ENCODE data around the gene ITGB7.

Gene ITGB7

GRCh38 chr12:53231671-53231920, 24.5 kb upstream of the ITGB7 start:
- no peak for DNase-seq (ENCODE audit: low spot score)

GRCh38 chr12:53230108-53230845, 23.2 kb upstream of the ITGB7 start:
- DNase-seq (ENCODE audit: low spot score) = no peak

GRCh38 chr12:53229454-53229853, 22.4 kb upstream of the ITGB7 start:
- no peak for DNase-seq (ENCODE audit: low spot score)

- no peak for DNase-seq (ENCODE audit: low spot score)
Measured at GRCh38 chr12:53227836-53228235, 20.8 kb upstream of the ITGB7 start.

- DNase-seq (ENCODE audit: low spot score) = no peak
Measured at GRCh38 chr12:53227341-53227740, 20.3 kb upstream of the ITGB7 start.

GRCh38 chr12:53226815-53227214, 19.8 kb upstream of the ITGB7 start:
- DNase-seq (ENCODE audit: low spot score) = no peak

- no peak for DNase-seq (ENCODE audit: low spot score)
Measured at GRCh38 chr12:53225635-53226424, 18.8 kb upstream of the ITGB7 start.

- no peak for DNase-seq (ENCODE audit: low spot score)
Measured at GRCh38 chr12:53224897-53225634, 18.0 kb upstream of the ITGB7 start.

GRCh38 chr12:53224061-53224896, 17.2 kb upstream of the ITGB7 start:
- peak; percentile 68 for DNase-seq (ENCODE audit: low spot score)

- no peak for DNase-seq (ENCODE audit: low spot score)
Measured at GRCh38 chr12:53223389-53224060, 16.5 kb upstream of the ITGB7 start.

GRCh38 chr12:53222806-53223261, 15.8 kb upstream of the ITGB7 start:
- DNase-seq (ENCODE audit: low spot score) = no peak

- DNase-seq (ENCODE audit: low spot score) = no peak
Measured at GRCh38 chr12:53222170-53222721, 15.2 kb upstream of the ITGB7 start.

- peak; percentile 79 for DNase-seq (ENCODE audit: low spot score)
Measured at GRCh38 chr12:53221203-53222080, 14.4 kb upstream of the ITGB7 start.

GRCh38 chr12:53220694-53221202, 13.7 kb upstream of the ITGB7 start:
- peak; percentile 100 for DNase-seq (ENCODE audit: low spot score)

- peak; percentile 81 for DNase-seq (ENCODE audit: low spot score)
Measured at GRCh38 chr12:53219956-53220693, 13.1 kb upstream of the ITGB7 start.

- DNase-seq (ENCODE audit: low spot score) = peak; percentile 61
Measured at GRCh38 chr12:53219292-53219955, 12.4 kb upstream of the ITGB7 start.

GRCh38 chr12:53218551-53219291, 11.7 kb upstream of the ITGB7 start:
- no peak for DNase-seq (ENCODE audit: low spot score)

GRCh38 chr12:53217931-53218307, 10.9 kb upstream of the ITGB7 start:
- no peak for DNase-seq (ENCODE audit: low spot score)
